GM12878 (cell line): ENCODE results near the gene ABCC2. TPM values are rescaled to one million over a fixed set of nuclear protein-coding genes. Genes with fewer than 3 reads are reported as not detected.

Experiments used
- ATAC-seq: fragments of 200-7000 bp; cut with Tn5 transposase; 3 replicates; pipeline ENCODE4 v1.9.1; 2020; ENCODE audit warnings: mild to moderate bottlenecking, moderate library complexity
- BruUV-seq: library from RNA; stranded (reverse); fragments of 400-500 nt; replicated peaks from 2 replicates; lab custom pipeline; 2021; lab: Mats Ljungman, UMichigan
- CTCF ChIA-PET: fragments of 300-600 bp; sonication (Branson Sonifier 250); formaldehyde crosslinking; extraction: SDS; loops from one replicate; lab custom pipeline; 2021; ENCODE audit warnings: inconsistent platforms; lab: Yijun Ruan, JAX
- POLR2A ChIA-PET: fragments of 350-600 bp; formaldehyde crosslinking; extraction: SDS; loops from one replicate; lab custom pipeline; 2021; ENCODE audit warnings: inconsistent platforms; lab: Charles Lee
- RAD21 ChIA-PET: fragments of 300-600 bp; sonication (Branson Sonifier 250); formaldehyde crosslinking; loops from one replicate; lab custom pipeline; 2023; ENCODE audit warnings: antibody characterized with exemption; ENCODE audit not compliant: unreplicated experiment; lab: Charles Lee
- SMC1A ChIA-PET: fragments of 300-600 bp; sonication (Branson Sonifier 250); formaldehyde crosslinking; loops from one replicate; lab custom pipeline; 2023; ENCODE audit not compliant: unreplicated experiment, uncharacterized antibody; lab: Charles Lee
- DNase-seq: peaks from one replicate; pipeline ENCODE4 v3.0.0-alpha.2; 2011; ENCODE audit warnings: low read depth, low spot score
- FAIRE-seq: peaks from 3 replicates; lab custom pipeline; 2011; peaks lifted over from hg19 to GRCh38; lab: Jason Lieb, UNC
- H2AFZ ChIP-seq: 2 replicates; pipeline ENCODE4 v1.6.0; 2011; ENCODE audit warnings: low read depth, low read length, control low read depth; ENCODE audit not compliant: control insufficient read depth
- H3K27ac ChIP-seq: 2 replicates; pipeline ENCODE4 v1.5.1; 2011; ENCODE audit warnings: control low read depth; ENCODE audit not compliant: control insufficient read depth, insufficient read depth
- H3K27me3 ChIP-seq, 2 experiments: replicated peaks in 1 of 2; 2 replicates each; pipeline versions ENCODE4 v1.6.0 to v1.6.1; 2011; ENCODE audit warnings: low read length in 1 of 2; ENCODE audit not compliant: control insufficient read depth in 2 of 2, insufficient read depth in 2 of 2
- H3K36me3 ChIP-seq, 2 experiments: 2 replicates each; pipeline ENCODE4 v1.5.1; 2011; ENCODE audit warnings: low read length in 1 of 2; ENCODE audit not compliant: control insufficient read depth in 2 of 2, insufficient read depth in 2 of 2
- H3K4me1 ChIP-seq: 2 replicates; pipeline ENCODE4 v1.6.1; 2011; ENCODE audit warnings: mild to moderate bottlenecking, low read length, moderate library complexity, mixed read lengths; ENCODE audit not compliant: control insufficient read depth, insufficient read depth
- H3K4me2 ChIP-seq: 2 replicates; pipeline ENCODE4 v1.6.0; 2011; ENCODE audit warnings: control low read depth; ENCODE audit not compliant: control insufficient read depth, insufficient read depth
- H3K4me3 ChIP-seq: fragments of 200-600 bp; sonication (generic); 2 replicates; pipeline ENCODE4 v1.5.1; 2016
- H3K79me2 ChIP-seq: 2 replicates; pipeline ENCODE4 v1.6.0; 2011; ENCODE audit warnings: low read length; ENCODE audit not compliant: control insufficient read depth, insufficient read depth
- H3K9ac ChIP-seq: 2 replicates; pipeline ENCODE4 v1.8.0; 2011; ENCODE audit warnings: low read length, control low read depth, mixed read lengths; ENCODE audit not compliant: control insufficient read depth, insufficient read depth
- H3K9me3 ChIP-seq: replicated peaks from 3 replicates; pipeline ENCODE4 v1.5.1; 2011; ENCODE audit warnings: mild to moderate bottlenecking, low read length; ENCODE audit not compliant: control insufficient read depth, insufficient read depth
- H4K20me1 ChIP-seq: 2 replicates; pipeline ENCODE4 v1.6.0; 2011; ENCODE audit not compliant: control insufficient read depth, insufficient read depth
- BACH1 ChIP-seq: fragments of 450-650 bp; IDR thresholded peaks from 2 replicates; pipeline ENCODE4 v1.6.1; 2017; ENCODE audit warnings: mild to moderate bottlenecking, borderline replicate concordance
- DPF2 ChIP-seq: fragments of 450-650 bp; IDR thresholded peaks from 2 replicates; pipeline ENCODE4 v1.6.1; 2017; ENCODE audit warnings: mild to moderate bottlenecking
- FOS ChIP-seq: IDR thresholded peaks from 3 replicates; pipeline ENCODE4 v1.6.1; 2011; ENCODE audit warnings: borderline replicate concordance; ENCODE audit not compliant: insufficient read length; ENCODE audit errors: extremely low read depth
- GABPA ChIP-seq: IDR thresholded peaks from 2 replicates; pipeline ENCODE4 v1.6.1; 2014; ENCODE audit warnings: antibody characterized with exemption, low read depth, mild to moderate bottlenecking, inconsistent platforms
- IKZF2 ChIP-seq, 2 experiments: fragments of 450-650 bp; IDR thresholded peaks; 2 replicates each; pipeline ENCODE4 v1.6.1; 2017; ENCODE audit warnings: mild to moderate bottlenecking in 2 of 2, moderate library complexity in 2 of 2
- NR2C2 ChIP-seq: IDR thresholded peaks from 2 replicates; pipeline ENCODE4 v1.6.1; 2011; ENCODE audit warnings: borderline replicate concordance, low read depth; ENCODE audit not compliant: control insufficient read depth, insufficient read length
- PAX8 ChIP-seq: fragments of 450-650 bp; IDR thresholded peaks from 2 replicates; pipeline ENCODE4 v1.6.1; 2017; ENCODE audit warnings: mild to moderate bottlenecking, moderate library complexity
- POLR2A ChIP-seq: IDR thresholded peaks from 2 replicates; pipeline ENCODE4 v1.6.1; 2011; ENCODE audit warnings: low read depth, mild to moderate bottlenecking, low read length
- RAD51 ChIP-seq: fragments of 450-650 bp; IDR thresholded peaks from 2 replicates; pipeline ENCODE4 v1.6.1; 2016; ENCODE audit warnings: moderate library complexity, mild to moderate bottlenecking, inconsistent platforms
- RFX5 ChIP-seq: IDR thresholded peaks from 2 replicates; pipeline ENCODE4 v1.6.1; 2011; ENCODE audit warnings: low read depth, low read length, improper control_type of control experiment
- YY1 ChIP-seq: IDR thresholded peaks from 2 replicates; pipeline ENCODE4 v1.6.1; 2011; ENCODE audit warnings: low read depth, mild to moderate bottlenecking, low read length
- WGBS: methylation state at CpG from one replicate; pipeline ENCODE4 v1.1.6; 2016; ENCODE audit warnings: low lambda C conversion rate; ENCODE audit not compliant: insufficient replicate concordance, insufficient coverage; ENCODE audit errors: missing lambda C conversion rate; 5-methylcytosine and 5-hydroxymethylcytosine counted together
- in situ Hi-C: fragments of 300-500 bp; cut with MboI; formaldehyde crosslinking; loops from 9 replicates; pipeline ENCODE4 v1.14.3; 2018; ENCODE audit warnings: mixed read lengths
- intact Hi-C: fragments of 100-400 bp; cut with micrococcal nuclease; formaldehyde crosslinking; loops from one replicate; pipeline ENCODE4 v1.14.2; 2022; ENCODE audit not compliant: unreplicated experiment
- polyA plus RNA-seq, 11 experiments: library from polyadenylated mRNA; depleted of rRNA in 4 of 11; unstranded in 6 of 11; stranded (reverse) in 5 of 11; fragments of >200 nt; fragmentation: Nextera tagmentation in 4 of 11; fragmentation: Illumina TruSeq in 1 of 11; extraction: Ambion mirVana in 4 of 11; extraction: Trizol in 1 of 11; gene quantifications; 1 replicate in 1 of 11; 2 replicates in 10 of 11; pipeline versions ENCODE4 v1.2.1 to v1.2.3, GENCODE V29; 2011 to 2016; ENCODE audit warnings: inconsistent platforms in 2 of 11, missing spikeins in 2 of 11, low read depth in 1 of 11
- total RNA-seq, 4 experiments: library from RNA; depleted of rRNA in 3 of 4; stranded (reverse); fragments of >200 nt in 3 of 4; fragmentation: Illumina TruSeq in 1 of 4; extraction: Trizol in 1 of 4; gene quantifications; 2 replicates each; pipeline versions ENCODE4 v1.2.1 to v1.2.3, GENCODE V29; 2013 to 2021
- TF ChIP-seq, protein P1 (sequence below): fragments of 450-650 bp; IDR thresholded peaks from 2 replicates; pipeline ENCODE4 v1.6.1; 2017; ENCODE audit warnings: low read depth, mild to moderate bottlenecking, moderate library complexity
- TF ChIP-seq, protein P2 (sequence below): fragments of 450-650 bp; IDR thresholded peaks from 2 replicates; pipeline ENCODE4 v1.6.1; 2017; ENCODE audit warnings: borderline replicate concordance
- TF ChIP-seq, protein P3 (sequence below): fragments of 150-350 bp; IDR thresholded peaks from 2 replicates; pipeline ENCODE4 v1.6.1; 2014; ENCODE audit warnings: mild to moderate bottlenecking, low read depth, low read length

Gene ABCC2
- total and polyA plus RNA-seq, 10 of the 15 experiments (the other 5 are each of a cell fraction or from before 2014, with no cell fraction given), result 0.02 to 0.95 (median 0.21) TPM

DNA sequence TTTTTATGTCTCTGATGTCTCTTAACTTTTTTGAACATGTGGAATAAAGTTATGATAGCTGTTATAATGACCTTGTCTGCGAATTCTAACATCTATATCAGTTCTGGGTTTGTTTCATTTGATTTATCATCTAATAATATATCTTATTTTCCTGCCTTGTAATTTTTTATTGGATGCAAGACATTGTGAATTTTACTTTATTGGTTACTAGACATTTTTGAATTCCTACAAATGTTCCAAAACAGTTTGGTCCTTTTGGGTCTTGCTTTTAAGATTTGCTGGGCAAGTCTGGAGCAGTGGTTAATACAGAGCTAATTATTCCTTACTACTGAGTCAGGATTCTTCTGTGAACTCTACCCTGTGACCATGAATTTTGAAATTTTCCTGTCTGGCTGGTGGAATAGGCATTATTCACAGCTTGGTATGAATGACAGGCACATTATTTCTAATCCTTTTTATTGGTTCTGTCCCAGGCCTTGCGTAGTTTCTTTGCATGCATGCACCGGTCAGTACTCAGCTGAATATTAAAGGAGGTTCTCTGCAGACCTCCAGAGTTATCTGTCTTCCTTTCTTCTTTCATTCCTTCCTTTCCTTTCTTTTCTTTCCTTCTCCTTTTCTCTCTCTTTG is 41.4 kb upstream of the ABCC2 start:
- CTCF ChIA-PET, result interaction anchor here (0.7 to 2.3 kb wide), 4 partner anchors 9 to 129 kb away, joined by 3 to 10 read pairs (median 4); partner anchors contain the start of genes COX15 and CUTC
- in situ Hi-C loops, result no loop called here
- Histone ChIP-seq H2AFZ (no peak overlapping the region), H3K9me3 (peaks cover 5% of the 10 kb centered on the region), H3K9ac (no peak overlapping the region), H3K79me2 (no peaks in the 10 kb centered on the region), H3K4me3 (no peak overlapping the region), H3K27me3 (no peaks in the 10 kb centered on the region), H3K4me1 (no peaks in the 10 kb centered on the region), H3K36me3 (peaks cover 4 to 29% of the 10 kb centered on the region in 2 experiments), H3K4me2 (no peak overlapping the region), H3K27ac (no peak overlapping the region), H4K20me1 (no peaks in the 10 kb centered on the region)
- SMC1A ChIA-PET, result interaction anchor here (0.9 to 1.5 kb wide), 3 partner anchors 10 to 304 kb away, joined by 3 to 5 read pairs (median 3); partner anchors contain the start of gene COX15
- no peak for DNase-seq
- TF ChIP-seq FOS, result no peak
- TF ChIP-seq IKZF2 (IDR thresholded peaks at IDR 0.05), result no peak
- TF ChIP-seq, protein P1, sequence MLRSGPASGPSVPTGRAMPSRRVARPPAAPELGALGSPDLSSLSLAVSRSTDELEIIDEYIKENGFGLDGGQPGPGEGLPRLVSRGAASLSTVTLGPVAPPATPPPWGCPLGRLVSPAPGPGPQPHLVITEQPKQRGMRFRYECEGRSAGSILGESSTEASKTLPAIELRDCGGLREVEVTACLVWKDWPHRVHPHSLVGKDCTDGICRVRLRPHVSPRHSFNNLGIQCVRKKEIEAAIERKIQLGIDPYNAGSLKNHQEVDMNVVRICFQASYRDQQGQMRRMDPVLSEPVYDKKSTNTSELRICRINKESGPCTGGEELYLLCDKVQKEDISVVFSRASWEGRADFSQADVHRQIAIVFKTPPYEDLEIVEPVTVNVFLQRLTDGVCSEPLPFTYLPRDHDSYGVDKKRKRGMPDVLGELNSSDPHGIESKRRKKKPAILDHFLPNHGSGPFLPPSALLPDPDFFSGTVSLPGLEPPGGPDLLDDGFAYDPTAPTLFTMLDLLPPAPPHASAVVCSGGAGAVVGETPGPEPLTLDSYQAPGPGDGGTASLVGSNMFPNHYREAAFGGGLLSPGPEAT, result no peak
- TF ChIP-seq PAX8, result no peak
- TF ChIP-seq, protein P2, sequence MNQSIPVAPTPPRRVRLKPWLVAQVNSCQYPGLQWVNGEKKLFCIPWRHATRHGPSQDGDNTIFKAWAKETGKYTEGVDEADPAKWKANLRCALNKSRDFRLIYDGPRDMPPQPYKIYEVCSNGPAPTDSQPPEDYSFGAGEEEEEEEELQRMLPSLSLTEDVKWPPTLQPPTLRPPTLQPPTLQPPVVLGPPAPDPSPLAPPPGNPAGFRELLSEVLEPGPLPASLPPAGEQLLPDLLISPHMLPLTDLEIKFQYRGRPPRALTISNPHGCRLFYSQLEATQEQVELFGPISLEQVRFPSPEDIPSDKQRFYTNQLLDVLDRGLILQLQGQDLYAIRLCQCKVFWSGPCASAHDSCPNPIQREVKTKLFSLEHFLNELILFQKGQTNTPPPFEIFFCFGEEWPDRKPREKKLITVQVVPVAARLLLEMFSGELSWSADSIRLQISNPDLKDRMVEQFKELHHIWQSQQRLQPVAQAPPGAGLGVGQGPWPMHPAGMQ, result no peak
- TF ChIP-seq DPF2, result no peak
- TF ChIP-seq YY1, result no peak
- TF ChIP-seq, protein P3, sequence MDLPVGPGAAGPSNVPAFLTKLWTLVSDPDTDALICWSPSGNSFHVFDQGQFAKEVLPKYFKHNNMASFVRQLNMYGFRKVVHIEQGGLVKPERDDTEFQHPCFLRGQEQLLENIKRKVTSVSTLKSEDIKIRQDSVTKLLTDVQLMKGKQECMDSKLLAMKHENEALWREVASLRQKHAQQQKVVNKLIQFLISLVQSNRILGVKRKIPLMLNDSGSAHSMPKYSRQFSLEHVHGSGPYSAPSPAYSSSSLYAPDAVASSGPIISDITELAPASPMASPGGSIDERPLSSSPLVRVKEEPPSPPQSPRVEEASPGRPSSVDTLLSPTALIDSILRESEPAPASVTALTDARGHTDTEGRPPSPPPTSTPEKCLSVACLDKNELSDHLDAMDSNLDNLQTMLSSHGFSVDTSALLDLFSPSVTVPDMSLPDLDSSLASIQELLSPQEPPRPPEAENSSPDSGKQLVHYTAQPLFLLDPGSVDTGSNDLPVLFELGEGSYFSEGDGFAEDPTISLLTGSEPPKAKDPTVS, result no peak
- TF ChIP-seq RFX5, result no peak
- TF ChIP-seq BACH1, result no peak
- TF ChIP-seq NR2C2, result no peak
- no peak for TF ChIP-seq RAD51
- no peak for TF ChIP-seq GABPA
- no peak for TF ChIP-seq POLR2A
- POLR2A ChIA-PET, result interaction anchor here (2.4 kb wide), 1 partner anchor 8 kb away, joined by 9 read pairs; the partner anchor contains the start of genes COX15 and CUTC
- WGBS, result 99% methylated on average over 3 of the region's 3 CpGs
- no peak for ATAC-seq
- intact Hi-C loops, result no loop called here
- RAD21 ChIA-PET, result no interaction called here
- BruUV-seq, result no TSS peak
- no peak for FAIRE-seq
